Hepatocyte (in vitro differentiated cells): Measurements from ENCODE around the gene IL31.

ENCODE experiments used
- EZH2phosphoT487 ChIP-seq: fragments of 200-600 bp; sonication (generic); IDR thresholded peaks from one replicate; pipeline ENCODE4 v1.6.1; 2018; ENCODE audit warnings: antibody characterized with exemption, mild to moderate bottlenecking, low read depth, moderate library complexity; ENCODE audit not compliant: unreplicated experiment, severe bottlenecking
- TF ChIP-seq, protein P1 (sequence below): fragments of 200-600 bp; sonication (generic); IDR thresholded peaks from 2 replicates; pipeline ENCODE4 v1.5.1; 2016; ENCODE audit warnings: antibody characterized with exemption, mild to moderate bottlenecking; ENCODE audit not compliant: poor library complexity

GRCh38 chr12:122172262-122172939 is 1.6 kb downstream of the IL31 start:
- TF ChIP-seq, protein P1, sequence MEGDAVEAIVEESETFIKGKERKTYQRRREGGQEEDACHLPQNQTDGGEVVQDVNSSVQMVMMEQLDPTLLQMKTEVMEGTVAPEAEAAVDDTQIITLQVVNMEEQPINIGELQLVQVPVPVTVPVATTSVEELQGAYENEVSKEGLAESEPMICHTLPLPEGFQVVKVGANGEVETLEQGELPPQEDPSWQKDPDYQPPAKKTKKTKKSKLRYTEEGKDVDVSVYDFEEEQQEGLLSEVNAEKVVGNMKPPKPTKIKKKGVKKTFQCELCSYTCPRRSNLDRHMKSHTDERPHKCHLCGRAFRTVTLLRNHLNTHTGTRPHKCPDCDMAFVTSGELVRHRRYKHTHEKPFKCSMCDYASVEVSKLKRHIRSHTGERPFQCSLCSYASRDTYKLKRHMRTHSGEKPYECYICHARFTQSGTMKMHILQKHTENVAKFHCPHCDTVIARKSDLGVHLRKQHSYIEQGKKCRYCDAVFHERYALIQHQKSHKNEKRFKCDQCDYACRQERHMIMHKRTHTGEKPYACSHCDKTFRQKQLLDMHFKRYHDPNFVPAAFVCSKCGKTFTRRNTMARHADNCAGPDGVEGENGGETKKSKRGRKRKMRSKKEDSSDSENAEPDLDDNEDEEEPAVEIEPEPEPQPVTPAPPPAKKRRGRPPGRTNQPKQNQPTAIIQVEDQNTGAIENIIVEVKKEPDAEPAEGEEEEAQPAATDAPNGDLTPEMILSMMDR: no peak
- TF ChIP-seq EZH2phosphoT487: no peak
